HuH-7 (cell line): ENCODE measurements around the gene RHPN2.
"Not testable (repeated sequence)": the region's sequence is repeated elsewhere in the genome, so short reads cannot be mapped to it uniquely, and the experiment has no call there.

Source experiments
- DNase-seq: peaks from one replicate; pipeline ENCODE4 v3.0.0; 2011; ENCODE audit warnings: low spot score

Gene RHPN2

DNA sequence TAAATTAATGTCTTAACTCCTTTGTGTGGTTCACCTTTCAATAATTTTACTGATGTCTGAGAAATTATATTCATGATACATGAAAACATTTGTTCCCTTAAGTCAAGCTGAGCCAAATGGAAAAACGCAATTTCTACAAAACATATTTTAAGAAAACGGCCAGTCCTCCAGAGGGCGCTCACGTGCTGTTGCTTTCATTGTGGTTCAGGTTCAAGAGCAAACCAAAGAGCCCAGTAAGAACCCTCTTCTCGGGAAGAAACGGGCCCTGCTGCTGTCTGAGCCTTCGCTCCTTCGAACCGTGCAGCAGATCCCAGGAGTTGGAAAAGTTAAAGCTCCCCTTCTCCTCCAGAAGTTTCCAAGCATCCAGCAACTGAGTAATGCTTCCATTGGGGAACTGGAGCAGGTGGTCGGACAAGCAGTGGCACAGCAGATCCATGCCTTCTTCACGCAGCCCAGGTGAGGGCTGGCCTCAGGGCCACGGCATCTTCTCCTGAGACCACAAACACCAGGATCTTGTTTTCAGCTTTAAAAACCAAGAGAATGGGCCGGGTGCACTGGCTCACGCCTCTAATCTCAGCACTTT is 88.4 kb downstream of the RHPN2 start:
- DNase-seq, result peak; percentile 61

DNA sequence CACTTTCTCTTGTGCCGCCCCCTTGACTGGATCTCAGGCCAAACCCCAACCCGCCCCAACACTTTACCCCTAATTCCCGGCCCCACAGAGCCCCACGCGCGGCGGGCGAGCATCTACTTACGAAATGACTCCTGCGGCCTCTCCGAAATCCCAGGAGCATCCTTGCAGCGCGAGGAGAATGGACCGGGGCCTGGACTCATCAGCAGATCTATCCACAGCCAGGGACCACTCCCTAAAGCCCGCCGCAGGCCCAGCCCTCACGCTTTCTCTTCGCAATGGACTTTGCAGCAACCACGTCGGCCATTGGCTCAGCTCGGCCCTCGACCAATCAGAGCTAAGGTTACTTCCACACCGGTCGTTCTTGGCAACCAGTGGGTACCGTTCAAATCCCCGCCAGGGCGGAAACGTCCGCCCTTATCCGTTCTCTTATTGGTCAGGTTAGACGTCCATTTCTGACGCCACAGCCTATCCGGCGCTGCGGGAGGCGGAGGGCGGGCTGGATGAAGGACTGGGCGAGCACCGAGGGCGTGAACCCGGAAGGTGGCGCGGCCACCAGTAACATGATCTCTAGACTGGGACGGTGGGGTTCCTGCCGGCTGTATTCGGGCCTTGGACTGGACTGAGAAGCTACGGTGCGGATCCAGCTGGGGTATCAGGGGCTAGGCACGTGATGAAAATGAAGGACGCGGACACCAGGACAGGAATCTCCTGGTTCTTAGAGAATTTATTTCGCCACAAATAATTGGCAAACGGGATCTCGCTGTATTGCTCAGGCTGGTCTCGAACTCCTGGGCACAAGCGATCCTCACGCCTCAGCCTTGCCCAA is 92.8 kb downstream of the RHPN2 start, which contains the start of the genes CEP89 and FAAP24:
CEP89 (minus strand) TSS at position 244 of the 826 bp plus-strand sequence; CDS start at position 160, 84 bp downstream.
FAAP24 (plus strand) TSS at position 528 of the 826 bp plus-strand sequence. CDS start 955 bp downstream, outside the sequence.
- DNase-seq, result peak; percentile 99

DNA sequence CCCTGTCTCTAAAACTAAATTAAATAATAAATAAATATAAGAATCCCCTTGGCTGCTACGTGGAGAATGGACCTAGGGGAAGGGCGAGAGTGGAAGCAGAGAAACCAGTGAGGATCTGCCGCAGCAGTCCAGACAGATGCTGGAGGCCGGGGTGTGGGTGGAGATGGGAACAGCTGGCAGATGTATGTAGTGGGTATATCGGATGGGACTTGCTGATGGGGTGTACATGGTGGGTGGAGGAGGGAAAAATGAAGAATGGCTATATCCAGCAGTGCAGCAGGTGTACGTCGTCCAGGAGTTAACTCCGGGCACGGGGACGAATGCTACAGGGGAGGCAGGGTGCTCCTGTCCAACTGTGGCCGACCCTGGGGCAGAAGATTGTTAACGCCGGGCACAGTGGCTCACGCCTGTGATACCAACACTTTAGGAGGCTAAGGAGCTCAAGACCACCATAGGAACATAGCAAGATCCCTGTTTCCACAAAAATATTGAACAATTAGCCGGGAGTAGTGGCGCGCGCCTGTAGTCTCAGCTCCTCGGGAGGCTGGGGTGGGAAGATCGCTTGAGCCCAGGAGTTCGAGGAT is 93.6 kb downstream of the RHPN2 start:
- no peak for DNase-seq

DNA sequence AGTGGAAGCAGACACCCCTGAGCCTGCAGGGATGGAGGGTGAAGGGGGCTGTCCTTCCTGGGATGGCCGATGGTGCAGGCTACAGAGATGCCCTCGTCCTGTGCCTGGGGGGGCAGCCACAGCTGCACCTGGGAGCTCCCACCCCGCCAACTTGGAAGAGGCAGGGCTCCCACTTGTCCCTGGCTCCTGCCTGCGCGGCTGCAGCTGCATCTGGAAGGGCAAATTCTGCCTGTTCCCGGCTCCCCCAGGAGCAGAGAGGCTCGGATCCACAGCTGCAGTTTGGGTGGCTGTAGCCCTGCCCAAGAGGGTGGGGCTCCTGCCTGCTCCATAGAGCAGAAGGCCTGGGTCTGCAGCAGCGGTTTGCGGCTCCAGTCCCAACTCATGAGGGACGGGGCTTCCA is 95.1 kb downstream of the RHPN2 start:
- DNase-seq, result no peak

DNA sequence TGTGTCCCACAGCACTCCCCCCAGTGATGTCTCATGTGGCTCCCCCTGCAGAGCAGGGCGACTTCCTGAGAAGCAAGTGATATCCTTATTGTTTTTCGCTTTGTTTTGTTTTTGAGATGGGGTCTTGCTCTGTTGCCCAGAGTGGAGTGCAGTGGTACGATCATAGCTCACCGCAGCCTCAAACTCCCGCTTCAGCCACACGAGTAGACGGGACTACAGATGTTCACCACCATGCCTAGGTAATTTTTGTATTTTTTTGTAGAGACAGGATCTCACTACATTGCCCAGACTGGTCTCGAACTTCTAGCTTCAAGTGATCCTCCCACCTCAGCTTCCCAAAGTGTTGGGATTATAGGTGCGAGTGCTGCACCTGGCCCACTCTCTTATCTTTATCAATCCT is 97.9 kb downstream of the RHPN2 start:
- no peak for DNase-seq

DNA sequence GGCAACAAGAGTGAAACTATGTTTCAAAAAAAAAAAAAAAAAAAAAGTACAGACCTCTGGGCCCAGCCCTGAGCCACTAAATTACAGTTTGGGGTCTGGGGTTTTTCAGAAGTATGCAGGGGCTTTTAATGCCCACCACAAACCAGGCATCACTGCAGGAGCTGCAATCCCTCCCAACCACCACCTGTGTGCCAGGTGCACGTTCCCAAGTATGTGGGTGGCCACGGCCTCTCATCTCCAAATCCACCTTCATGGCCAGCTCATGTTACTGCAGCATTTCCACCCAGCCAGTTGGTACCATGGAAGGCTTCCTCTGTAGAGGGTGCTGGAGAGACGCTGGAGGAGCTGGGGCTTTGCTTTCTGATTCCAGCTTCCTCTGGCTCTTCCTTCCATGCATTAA is 119.4 kb downstream of the RHPN2 start:
- DNase-seq, result no peak

DNA sequence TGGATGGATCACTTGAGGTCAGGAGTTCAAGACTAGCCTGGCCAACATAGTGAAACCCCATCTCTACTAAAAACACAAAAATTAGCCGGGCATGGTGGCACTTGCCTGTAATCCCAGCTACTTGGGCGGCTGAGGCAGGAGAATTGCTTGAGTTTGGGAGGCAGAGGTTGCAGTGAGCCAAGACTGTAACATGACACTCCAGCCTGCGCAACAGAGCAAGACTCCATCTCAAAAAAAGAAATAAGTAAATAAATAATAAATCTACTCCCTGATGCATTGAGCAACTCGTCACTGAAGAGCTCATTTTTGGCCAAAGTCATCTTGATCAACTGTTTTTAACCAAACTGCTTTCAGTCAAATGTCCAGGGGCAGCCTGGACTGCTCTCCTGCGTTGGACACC is 123.4 kb downstream of the RHPN2 start:
- DNase-seq, result not testable (repeated sequence)

DNA sequence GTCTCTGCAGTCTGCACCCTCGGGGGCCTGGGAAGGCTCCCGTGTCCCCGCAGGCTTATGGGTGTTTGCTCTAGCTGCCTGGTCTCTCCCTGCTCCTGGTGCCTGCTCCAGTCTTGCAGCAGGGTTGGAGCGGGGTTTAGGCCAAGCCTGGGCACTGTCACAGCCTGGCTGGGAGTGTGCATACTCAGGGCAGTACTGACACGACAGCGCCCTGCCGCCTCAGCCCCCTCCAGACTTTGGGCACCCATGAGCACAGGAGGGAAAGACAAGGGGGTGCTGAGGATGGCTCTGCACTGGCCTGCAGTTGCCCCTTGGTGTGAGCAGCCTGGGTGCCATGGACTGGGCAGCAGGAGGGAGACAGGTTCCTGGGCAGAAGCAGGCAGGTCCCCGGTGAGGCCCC is 128.6 kb downstream of the RHPN2 start:
- DNase-seq, result no peak

DNA sequence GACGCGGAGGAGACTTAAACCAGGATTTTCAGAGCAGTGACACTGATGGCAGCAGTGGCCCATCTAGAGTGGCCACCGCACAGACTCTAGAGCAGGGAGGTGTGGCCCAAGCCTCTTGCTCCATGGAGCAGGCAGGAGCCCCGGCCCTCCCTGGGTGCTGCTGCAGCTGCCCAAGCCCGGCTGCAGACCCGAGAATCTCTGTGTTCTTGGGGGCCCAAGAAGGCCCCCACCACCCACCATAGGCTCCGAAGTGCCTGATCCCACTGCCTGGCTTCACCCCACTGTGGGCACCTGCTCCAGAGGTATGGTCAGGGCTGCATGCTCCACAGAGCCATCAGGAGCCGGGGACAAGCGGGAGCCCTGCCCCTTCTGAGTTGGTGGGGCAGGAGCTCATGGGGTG is 129.1 kb downstream of the RHPN2 start:
- DNase-seq, result no peak

DNA sequence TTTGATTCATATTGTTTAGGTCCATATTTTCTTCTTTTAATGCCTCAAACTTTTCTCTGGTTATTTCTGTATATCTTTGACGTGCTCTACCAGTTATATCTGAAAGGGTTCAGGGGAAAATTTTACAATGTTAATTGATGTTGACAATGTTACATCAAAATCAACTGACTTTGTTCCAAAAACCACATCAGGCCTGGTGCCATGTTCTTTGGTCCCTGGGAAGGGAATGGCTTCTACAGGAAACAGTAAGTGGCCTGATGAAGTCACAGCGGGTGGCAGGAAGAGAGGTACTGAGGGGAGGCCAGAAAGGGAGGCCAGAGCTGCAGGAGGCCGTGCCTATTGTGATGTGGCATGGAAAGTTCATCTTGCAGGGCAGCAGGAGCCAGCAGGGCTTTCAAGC is 131.1 kb downstream of the RHPN2 start:
- DNase-seq, result no peak

DNA sequence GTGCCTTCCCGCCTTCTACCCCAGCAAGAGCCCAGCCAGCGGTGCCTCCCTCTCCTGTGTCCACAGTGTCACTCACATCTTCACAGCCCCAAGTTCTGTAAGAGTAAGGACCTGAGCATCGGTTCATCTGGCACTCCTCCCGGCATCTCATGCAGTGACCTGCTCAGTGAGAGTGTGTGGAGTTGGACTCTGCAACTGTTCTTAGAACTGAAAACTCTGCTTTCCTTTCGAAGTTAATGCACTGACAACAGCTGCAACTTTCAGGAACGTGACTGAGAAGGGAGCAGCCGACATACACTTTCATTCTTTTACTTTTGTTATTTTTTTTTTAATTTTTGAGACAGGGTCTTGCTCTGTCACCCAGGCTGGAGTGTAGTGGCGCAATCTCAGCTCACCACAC is 134.1 kb downstream of the RHPN2 start:
- DNase-seq, result no peak

DNA sequence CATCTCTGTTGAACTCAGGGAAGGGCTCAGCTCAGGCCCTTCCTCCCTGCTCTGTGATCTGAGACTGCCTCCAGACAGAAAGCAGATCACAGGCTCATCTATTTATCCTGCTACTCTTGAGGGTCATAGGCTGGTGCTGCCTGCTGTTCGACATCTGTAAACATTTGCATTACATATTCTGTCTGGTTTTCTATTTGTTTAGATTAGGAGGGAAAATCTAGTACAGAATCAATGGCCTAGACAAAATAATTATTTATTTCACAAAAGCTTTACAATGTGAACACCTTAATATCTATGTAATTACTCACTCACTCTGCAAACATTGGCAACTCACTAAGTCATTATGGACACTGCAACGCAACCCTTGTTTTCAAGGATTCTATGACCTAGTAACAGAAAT is 135.9 kb downstream of the RHPN2 start:
- no peak for DNase-seq
